GM23338 (cell line): Measurements from ENCODE around the gene PIK3C2G. TPM values are rescaled to one million over a fixed set of nuclear protein-coding genes. Genes with fewer than 3 reads are reported as not detected.

Experiments used
- ATAC-seq: fragments of 200-7000 bp; cut with Tn5 transposase; 3 replicates; pipeline ENCODE4 v1.9.1; 2020
- DNase-seq: peaks from one replicate; pipeline ENCODE4 v3.0.0-alpha.2; 2015; ENCODE audit warnings: low spot score
- H2AFZ ChIP-seq: fragments of 200-600 bp; sonication (generic); 2 replicates; pipeline ENCODE4 v1.8.0; 2016; ENCODE audit warnings: antibody characterized with exemption, mild to moderate bottlenecking, moderate library complexity
- H3F3A ChIP-seq: fragments of 200-600 bp; sonication (generic); replicated peaks from 2 replicates; pipeline ENCODE4 v1.8.0; 2017; ENCODE audit warnings: antibody characterized with exemption, mixed run types, low read depth
- H3K27ac ChIP-seq: fragments of 200-600 bp; sonication (generic); 2 replicates; pipeline ENCODE4 v1.6.1; 2016; ENCODE audit warnings: low read depth
- H3K27me3 ChIP-seq: fragments of 200-600 bp; sonication (generic); 2 replicates; pipeline ENCODE4 v1.8.0; 2016; ENCODE audit warnings: mild to moderate bottlenecking, mixed run types, moderate library complexity; ENCODE audit not compliant: insufficient read depth
- H3K36me3 ChIP-seq: fragments of 200-600 bp; sonication (generic); 2 replicates; pipeline ENCODE4 v1.8.0; 2016; ENCODE audit warnings: mild to moderate bottlenecking; ENCODE audit not compliant: insufficient read depth
- H3K4me1 ChIP-seq: fragments of 200-600 bp; sonication (generic); 2 replicates; pipeline ENCODE4 v1.8.0; 2016; ENCODE audit warnings: mild to moderate bottlenecking, moderate library complexity; ENCODE audit not compliant: insufficient read depth
- H3K4me2 ChIP-seq: fragments of 200-600 bp; sonication (generic); 2 replicates; pipeline ENCODE4 v1.7.1; 2017; ENCODE audit warnings: mixed run types
- H3K4me3 ChIP-seq: fragments of 200-600 bp; sonication (generic); 2 replicates; pipeline ENCODE4 v1.6.1; 2016; ENCODE audit warnings: mixed run types
- H3K79me2 ChIP-seq: fragments of 200-600 bp; sonication (generic); replicated peaks from 2 replicates; pipeline ENCODE4 v1.8.0; 2017; ENCODE audit warnings: mild to moderate bottlenecking; ENCODE audit not compliant: insufficient read depth
- H3K9me2 ChIP-seq: fragments of 200-600 bp; sonication (generic); 2 replicates; pipeline ENCODE4 v1.8.0; 2017; ENCODE audit not compliant: insufficient read depth
- H4K20me1 ChIP-seq: fragments of 200-600 bp; sonication (generic); replicated peaks from 2 replicates; pipeline ENCODE4 v1.8.0; 2017; ENCODE audit warnings: mild to moderate bottlenecking; ENCODE audit not compliant: insufficient read depth
- H3K27ac Mint-ChIP-seq: 2 replicates; pipeline ENCODE4 v1.8.0; 2020; ENCODE audit warnings: inconsistent platforms, mild to moderate bottlenecking, moderate library complexity, mixed read lengths
- H3K27me3 Mint-ChIP-seq: 3 replicates; pipeline ENCODE4 v1.8.0; 2022; ENCODE audit warnings: low read depth, mild to moderate bottlenecking, moderate library complexity, mixed read lengths, inconsistent platforms; ENCODE audit not compliant: insufficient read depth, poor library complexity
- H3K36me3 Mint-ChIP-seq: 3 replicates; pipeline ENCODE4 v1.8.0; 2021; ENCODE audit warnings: low read depth, mild to moderate bottlenecking, inconsistent platforms, moderate library complexity, mixed read lengths
- H3K4me1 Mint-ChIP-seq: 3 replicates; pipeline ENCODE4 v1.8.0; 2020; ENCODE audit warnings: mild to moderate bottlenecking, inconsistent platforms, mixed read lengths
- H3K4me3 Mint-ChIP-seq: 3 replicates; pipeline ENCODE4 v1.8.0; 2021; ENCODE audit warnings: moderate library complexity, mild to moderate bottlenecking, inconsistent platforms, mixed read lengths
- H3K9me3 Mint-ChIP-seq: 3 replicates; pipeline ENCODE4 v1.8.0; 2020; ENCODE audit warnings: moderate library complexity, mild to moderate bottlenecking, inconsistent platforms, mixed read lengths
- CREB1 ChIP-seq: fragments of 250-450 bp; sonication (Bioruptor Pico); IDR thresholded peaks from 2 replicates; pipeline ENCODE4 v1.5.0; 2020; ENCODE audit warnings: low read depth, mild to moderate bottlenecking, moderate library complexity
- EZH2 ChIP-seq: fragments of 200-600 bp; sonication (generic); IDR thresholded peaks from one replicate; pipeline ENCODE4 v1.8.0; 2017; ENCODE audit warnings: antibody characterized with exemption, mild to moderate bottlenecking, low read depth; ENCODE audit not compliant: unreplicated experiment
- EZH2phosphoT487 ChIP-seq: fragments of 200-600 bp; sonication (generic); IDR thresholded peaks from one replicate; pipeline ENCODE4 v1.8.1; 2018; ENCODE audit warnings: antibody characterized with exemption; ENCODE audit not compliant: unreplicated experiment
- JUNB ChIP-seq: IDR thresholded peaks from one replicate; pipeline ENCODE4 v1.6.1; 2016; ENCODE audit warnings: antibody characterized with exemption; ENCODE audit not compliant: unreplicated experiment
- NANOG ChIP-seq: IDR thresholded peaks from 2 replicates; pipeline ENCODE4 v1.6.1; 2016; ENCODE audit warnings: antibody characterized with exemption, borderline replicate concordance
- POLR2AphosphoS5 ChIP-seq: IDR thresholded peaks from 2 replicates; pipeline ENCODE4 v1.6.1; 2016; ENCODE audit warnings: antibody characterized with exemption, low read depth
- STAT1 ChIP-seq: IDR thresholded peaks from one replicate; pipeline ENCODE4 v1.6.1; 2016; ENCODE audit warnings: antibody characterized with exemption; ENCODE audit not compliant: unreplicated experiment
- ZNF114 ChIP-seq: fragments of 250-450 bp; sonication (Bioruptor Pico); IDR thresholded peaks from 2 replicates; pipeline ENCODE4 v1.5.0; 2020; ENCODE audit warnings: mild to moderate bottlenecking, moderate library complexity
- polyA plus RNA-seq: library from polyadenylated mRNA; unstranded; fragments of >200 nt; fragmentation: Nextera tagmentation; extraction: Ambion mirVana; gene quantifications from 2 replicates; pipeline ENCODE4 v1.2.1, GENCODE V29; 2016
- total RNA-seq: library from RNA; depleted of rRNA; stranded (reverse); fragments of >200 nt; shearing (Covaris generic); gene quantifications from 2 replicates; pipeline ENCODE4 v1.2.3, GENCODE V29; 2014
- TF ChIP-seq, protein P1 (sequence below): fragments of 250-450 bp; sonication (Bioruptor Pico); IDR thresholded peaks from 2 replicates; pipeline ENCODE4 v1.5.0; 2020; ENCODE audit warnings: mild to moderate bottlenecking, moderate library complexity
- TF ChIP-seq, protein P2 (sequence below): IDR thresholded peaks from one replicate; pipeline ENCODE4 v1.6.1; 2018; ENCODE audit warnings: antibody characterized with exemption; ENCODE audit not compliant: unreplicated experiment
- TF ChIP-seq, protein P3 (sequence below): IDR thresholded peaks from 2 replicates; pipeline ENCODE4 v1.6.1; 2016; ENCODE audit warnings: antibody characterized with exemption

The PIK3C2G gene
- total and polyA plus RNA-seq, 2 experiments from 2014 or later: not detected

DNA sequence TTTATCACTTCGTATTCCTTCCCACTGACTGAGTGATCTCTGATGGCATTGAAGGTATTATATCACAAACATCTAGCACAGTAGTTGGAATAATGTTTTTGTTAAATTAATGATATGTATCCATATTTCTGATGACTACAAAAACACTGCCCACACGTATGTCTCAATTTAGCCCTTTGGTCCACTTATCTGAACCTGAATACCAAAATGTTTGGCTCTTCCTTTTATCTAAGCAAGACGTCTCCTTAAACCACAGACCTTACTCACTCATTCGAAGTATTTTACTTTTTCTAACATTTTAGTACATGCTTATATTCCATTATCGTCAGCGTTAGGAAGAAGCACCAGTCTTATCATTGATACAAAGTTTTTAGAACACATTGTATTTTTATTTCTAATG is 126.4 kb downstream of the PIK3C2G start:
- H3K27me3 ChIP-seq: no peaks in the 10 kb centered on the region
- H3K36me3 ChIP-seq: no peaks in the 10 kb centered on the region
- peaks cover 7% of the 10 kb centered on the region; the same call in 1 of the 2 replicates for H3K4me1 ChIP-seq
- no peak overlapping the region for H3K4me3 ChIP-seq
- DNase-seq (no peak), ATAC-seq (no peak)
- H2AFZ ChIP-seq: no peak overlapping the region
- no peaks in the 10 kb centered on the region for H4K20me1 ChIP-seq
- no peaks in the 10 kb centered on the region for H3K9me2 ChIP-seq
- Mint-ChIP-seq H3K36me3 (no peaks in the 10 kb centered on the region), H3K4me1 (peaks cover 10% of the 10 kb centered on the region), H3K9me3 (no peaks in the 10 kb centered on the region), H3K27me3 (peaks cover 3% of the 10 kb centered on the region), H3K4me3 (no peak overlapping the region), H3K27ac (no peak overlapping the region)
- TF ChIP-seq EZH2: no peak
- no peak for TF ChIP-seq EZH2phosphoT487
- TF ChIP-seq STAT1: no peak
- TF ChIP-seq, protein P1, sequence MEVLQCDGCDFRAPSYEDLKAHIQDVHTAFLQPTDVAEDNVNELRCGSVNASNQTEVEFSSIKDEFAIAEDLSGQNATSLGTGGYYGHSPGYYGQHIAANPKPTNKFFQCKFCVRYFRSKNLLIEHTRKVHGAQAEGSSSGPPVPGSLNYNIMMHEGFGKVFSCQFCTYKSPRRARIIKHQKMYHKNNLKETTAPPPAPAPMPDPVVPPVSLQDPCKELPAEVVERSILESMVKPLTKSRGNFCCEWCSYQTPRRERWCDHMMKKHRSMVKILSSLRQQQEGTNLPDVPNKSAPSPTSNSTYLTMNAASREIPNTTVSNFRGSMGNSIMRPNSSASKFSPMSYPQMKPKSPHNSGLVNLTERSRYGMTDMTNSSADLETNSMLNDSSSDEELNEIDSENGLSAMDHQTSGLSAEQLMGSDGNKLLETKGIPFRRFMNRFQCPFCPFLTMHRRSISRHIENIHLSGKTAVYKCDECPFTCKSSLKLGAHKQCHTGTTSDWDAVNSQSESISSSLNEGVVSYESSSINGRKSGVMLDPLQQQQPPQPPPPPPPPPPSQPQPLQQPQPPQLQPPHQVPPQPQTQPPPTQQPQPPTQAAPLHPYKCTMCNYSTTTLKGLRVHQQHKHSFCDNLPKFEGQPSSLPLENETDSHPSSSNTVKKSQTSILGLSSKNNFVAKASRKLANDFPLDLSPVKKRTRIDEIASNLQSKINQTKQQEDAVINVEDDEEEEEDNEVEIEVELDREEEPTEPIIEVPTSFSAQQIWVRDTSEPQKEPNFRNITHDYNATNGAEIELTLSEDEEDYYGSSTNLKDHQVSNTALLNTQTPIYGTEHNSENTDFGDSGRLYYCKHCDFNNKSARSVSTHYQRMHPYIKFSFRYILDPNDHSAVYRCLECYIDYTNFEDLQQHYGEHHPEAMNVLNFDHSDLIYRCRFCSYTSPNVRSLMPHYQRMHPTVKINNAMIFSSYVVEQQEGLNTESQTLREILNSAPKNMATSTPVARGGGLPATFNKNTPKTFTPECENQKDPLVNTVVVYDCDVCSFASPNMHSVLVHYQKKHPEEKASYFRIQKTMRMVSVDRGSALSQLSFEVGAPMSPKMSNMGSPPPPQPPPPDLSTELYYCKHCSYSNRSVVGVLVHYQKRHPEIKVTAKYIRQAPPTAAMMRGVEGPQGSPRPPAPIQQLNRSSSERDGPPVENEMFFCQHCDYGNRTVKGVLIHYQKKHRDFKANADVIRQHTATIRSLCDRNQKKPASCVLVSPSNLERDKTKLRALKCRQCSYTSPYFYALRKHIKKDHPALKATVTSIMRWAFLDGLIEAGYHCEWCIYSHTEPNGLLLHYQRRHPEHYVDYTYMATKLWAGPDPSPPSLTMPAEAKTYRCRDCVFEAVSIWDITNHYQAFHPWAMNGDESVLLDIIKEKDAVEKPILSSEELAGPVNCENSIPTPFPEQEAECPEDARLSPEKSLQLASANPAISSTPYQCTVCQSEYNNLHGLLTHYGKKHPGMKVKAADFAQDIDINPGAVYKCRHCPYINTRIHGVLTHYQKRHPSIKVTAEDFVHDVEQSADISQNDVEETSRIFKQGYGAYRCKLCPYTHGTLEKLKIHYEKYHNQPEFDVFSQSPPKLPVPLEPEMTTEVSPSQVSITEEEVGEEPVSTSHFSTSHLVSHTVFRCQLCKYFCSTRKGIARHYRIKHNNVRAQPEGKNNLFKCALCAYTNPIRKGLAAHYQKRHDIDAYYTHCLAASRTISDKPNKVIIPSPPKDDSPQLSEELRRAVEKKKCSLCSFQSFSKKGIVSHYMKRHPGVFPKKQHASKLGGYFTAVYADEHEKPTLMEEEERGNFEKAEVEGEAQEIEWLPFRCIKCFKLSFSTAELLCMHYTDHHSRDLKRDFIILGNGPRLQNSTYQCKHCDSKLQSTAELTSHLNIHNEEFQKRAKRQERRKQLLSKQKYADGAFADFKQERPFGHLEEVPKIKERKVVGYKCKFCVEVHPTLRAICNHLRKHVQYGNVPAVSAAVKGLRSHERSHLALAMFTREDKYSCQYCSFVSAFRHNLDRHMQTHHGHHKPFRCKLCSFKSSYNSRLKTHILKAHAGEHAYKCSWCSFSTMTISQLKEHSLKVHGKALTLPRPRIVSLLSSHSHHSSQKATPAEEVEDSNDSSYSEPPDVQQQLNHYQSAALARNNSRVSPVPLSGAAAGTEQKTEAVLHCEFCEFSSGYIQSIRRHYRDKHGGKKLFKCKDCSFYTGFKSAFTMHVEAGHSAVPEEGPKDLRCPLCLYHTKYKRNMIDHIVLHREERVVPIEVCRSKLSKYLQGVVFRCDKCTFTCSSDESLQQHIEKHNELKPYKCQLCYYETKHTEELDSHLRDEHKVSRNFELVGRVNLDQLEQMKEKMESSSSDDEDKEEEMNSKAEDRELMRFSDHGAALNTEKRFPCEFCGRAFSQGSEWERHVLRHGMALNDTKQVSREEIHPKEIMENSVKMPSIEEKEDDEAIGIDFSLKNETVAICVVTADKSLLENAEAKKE (CRISPR knock-in tag): no peak
- TF ChIP-seq CREB1 (CRISPR knock-in tag): no peak
- TF ChIP-seq, protein P2, sequence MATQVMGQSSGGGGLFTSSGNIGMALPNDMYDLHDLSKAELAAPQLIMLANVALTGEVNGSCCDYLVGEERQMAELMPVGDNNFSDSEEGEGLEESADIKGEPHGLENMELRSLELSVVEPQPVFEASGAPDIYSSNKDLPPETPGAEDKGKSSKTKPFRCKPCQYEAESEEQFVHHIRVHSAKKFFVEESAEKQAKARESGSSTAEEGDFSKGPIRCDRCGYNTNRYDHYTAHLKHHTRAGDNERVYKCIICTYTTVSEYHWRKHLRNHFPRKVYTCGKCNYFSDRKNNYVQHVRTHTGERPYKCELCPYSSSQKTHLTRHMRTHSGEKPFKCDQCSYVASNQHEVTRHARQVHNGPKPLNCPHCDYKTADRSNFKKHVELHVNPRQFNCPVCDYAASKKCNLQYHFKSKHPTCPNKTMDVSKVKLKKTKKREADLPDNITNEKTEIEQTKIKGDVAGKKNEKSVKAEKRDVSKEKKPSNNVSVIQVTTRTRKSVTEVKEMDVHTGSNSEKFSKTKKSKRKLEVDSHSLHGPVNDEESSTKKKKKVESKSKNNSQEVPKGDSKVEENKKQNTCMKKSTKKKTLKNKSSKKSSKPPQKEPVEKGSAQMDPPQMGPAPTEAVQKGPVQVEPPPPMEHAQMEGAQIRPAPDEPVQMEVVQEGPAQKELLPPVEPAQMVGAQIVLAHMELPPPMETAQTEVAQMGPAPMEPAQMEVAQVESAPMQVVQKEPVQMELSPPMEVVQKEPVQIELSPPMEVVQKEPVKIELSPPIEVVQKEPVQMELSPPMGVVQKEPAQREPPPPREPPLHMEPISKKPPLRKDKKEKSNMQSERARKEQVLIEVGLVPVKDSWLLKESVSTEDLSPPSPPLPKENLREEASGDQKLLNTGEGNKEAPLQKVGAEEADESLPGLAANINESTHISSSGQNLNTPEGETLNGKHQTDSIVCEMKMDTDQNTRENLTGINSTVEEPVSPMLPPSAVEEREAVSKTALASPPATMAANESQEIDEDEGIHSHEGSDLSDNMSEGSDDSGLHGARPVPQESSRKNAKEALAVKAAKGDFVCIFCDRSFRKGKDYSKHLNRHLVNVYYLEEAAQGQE: no peak
- TF ChIP-seq POLR2AphosphoS5: no peak
- no peak for TF ChIP-seq NANOG
- TF ChIP-seq ZNF114 (CRISPR knock-in tag): no peak
- TF ChIP-seq JUNB: no peak
- TF ChIP-seq, protein P3, sequence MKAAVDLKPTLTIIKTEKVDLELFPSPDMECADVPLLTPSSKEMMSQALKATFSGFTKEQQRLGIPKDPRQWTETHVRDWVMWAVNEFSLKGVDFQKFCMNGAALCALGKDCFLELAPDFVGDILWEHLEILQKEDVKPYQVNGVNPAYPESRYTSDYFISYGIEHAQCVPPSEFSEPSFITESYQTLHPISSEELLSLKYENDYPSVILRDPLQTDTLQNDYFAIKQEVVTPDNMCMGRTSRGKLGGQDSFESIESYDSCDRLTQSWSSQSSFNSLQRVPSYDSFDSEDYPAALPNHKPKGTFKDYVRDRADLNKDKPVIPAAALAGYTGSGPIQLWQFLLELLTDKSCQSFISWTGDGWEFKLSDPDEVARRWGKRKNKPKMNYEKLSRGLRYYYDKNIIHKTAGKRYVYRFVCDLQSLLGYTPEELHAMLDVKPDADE: no peak
- no peak overlapping the region for H3K27ac ChIP-seq
- H3K4me2 ChIP-seq: no peak overlapping the region
- no peaks in the 10 kb centered on the region for H3K79me2 ChIP-seq
- H3F3A ChIP-seq: no peaks in the 10 kb centered on the region
